ENCODE data around the gene LRGUK. TPM values are rescaled to one million over a fixed set of nuclear protein-coding genes. Genes with fewer than 3 reads are reported as not detected.
A peak's percentile ranks its signal among the peaks of the same experiment; 100 is the strongest.
"Not testable (repeated sequence)": the region's sequence is repeated elsewhere in the genome, so short reads cannot be mapped to it uniquely, and the experiment has no call there.

The LRGUK gene, protein sequence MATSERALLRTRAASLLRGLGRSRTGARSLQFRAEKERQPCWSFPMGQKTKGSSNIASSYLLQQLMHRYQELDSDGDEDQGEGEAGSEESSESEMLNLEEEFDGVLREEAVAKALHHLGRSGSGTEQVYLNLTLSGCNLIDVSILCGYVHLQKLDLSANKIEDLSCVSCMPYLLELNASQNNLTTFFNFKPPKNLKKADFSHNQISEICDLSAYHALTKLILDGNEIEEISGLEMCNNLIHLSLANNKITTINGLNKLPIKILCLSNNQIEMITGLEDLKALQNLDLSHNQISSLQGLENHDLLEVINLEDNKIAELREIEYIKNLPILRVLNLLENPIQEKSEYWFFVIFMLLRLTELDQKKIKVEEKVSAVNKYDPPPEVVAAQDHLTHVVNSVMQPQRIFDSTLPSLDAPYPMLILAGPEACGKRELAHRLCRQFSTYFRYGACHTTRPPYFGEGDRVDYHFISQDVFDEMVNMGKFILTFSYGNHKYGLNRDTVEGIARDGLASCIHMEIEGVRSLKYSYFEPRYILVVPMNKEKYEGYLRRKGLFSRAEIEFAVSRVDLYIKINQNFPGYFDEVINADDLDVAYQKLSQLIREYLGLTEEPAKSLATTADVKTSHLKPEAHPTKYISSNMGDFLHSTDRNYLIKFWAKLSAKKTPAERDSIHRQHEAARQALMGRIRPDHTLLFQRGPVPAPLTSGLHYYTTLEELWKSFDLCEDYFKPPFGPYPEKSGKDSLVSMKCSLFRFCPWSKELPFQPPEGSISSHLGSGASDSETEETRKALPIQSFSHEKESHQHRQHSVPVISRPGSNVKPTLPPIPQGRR
- under 1 TPM; 0.14 to 0.19 TPM for total RNA-seq

DNA sequence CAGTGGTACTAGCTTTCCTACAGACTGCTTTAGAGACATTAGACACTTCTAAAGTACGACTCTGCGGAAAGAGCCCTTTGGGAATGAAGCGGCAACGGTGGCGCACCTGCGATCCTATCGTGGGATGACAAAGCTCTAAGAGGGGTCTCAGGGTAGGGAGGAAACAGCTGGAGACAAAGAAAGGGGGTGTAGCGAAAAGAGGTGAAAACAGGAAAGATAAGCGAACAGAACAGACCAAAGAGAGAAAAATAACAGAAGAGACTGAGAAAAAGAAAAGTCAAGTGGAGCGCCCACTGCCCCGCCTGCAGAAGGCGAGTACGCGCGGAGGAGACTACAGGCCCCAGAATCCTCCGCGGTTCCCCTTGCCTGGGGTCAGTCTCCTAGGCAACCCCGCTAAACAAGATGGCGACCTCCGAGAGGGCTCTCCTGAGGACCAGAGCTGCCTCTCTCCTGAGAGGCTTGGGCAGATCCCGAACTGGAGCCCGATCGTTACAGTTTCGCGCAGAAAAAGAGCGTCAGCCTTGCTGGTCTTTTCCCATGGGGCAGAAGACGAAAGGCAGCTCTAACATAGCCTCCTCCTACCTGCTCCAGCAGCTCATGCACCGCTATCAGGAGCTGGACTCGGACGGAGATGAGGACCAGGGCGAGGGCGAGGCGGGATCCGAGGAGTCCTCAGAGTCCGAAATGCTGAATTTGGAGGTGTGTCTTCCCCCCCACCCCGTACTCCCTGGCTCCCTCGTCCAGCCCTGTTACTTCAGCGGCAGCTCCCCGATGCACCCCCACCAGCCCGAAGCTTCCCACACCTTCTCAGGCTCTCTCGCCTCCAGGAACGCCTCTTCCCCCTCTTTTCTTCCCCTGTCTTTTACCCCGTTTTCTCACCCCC, at the start of gene LRGUK:
LRGUK (plus strand) TSS at position 375 of the 883 bp plus-strand sequence; CDS start at position 403, 28 bp downstream.
- H3K4me1 Mint-ChIP-seq (ENCODE audit: low read depth) = peaks cover 19% of the 10 kb centered on the region
- H3K27me3 Mint-ChIP-seq (ENCODE audit: low read depth) = peaks cover 27% of the 10 kb centered on the region
- peak within 1 kb of the TSS; percentile 87 to 88 for H3K4me3 Mint-ChIP-seq
- DNase-seq = peak; percentile 83 to 88
- no peaks in the 10 kb centered on the region for H3K9me3 Mint-ChIP-seq
- H3K36me3 Mint-ChIP-seq (ENCODE audit: insufficient read depth in 2 of 2) = no peaks in the 10 kb centered on the region
- peak; percentile 100 for ATAC-seq (replicated peaks in 1 of 2)
- no peak within 1 kb of the TSS for H3K27ac Mint-ChIP-seq

GRCh38 chr7:134077560-134077959, 49.6 kb upstream of the LRGUK start:
- H3K4me1 Mint-ChIP-seq (ENCODE audit: low read depth); DNase-seq; ATAC-seq (replicated peaks in 1 of 2); H3K36me3 Mint-ChIP-seq (ENCODE audit: insufficient read depth in 2 of 2); H3K27me3 Mint-ChIP-seq (ENCODE audit: low read depth); H3K4me3 Mint-ChIP-seq; H3K27ac Mint-ChIP-seq: not testable (repeated sequence)
- H3K9me3 Mint-ChIP-seq = peaks cover 6 to 13% of the 10 kb centered on the region in 2 donors

- H3K27me3 Mint-ChIP-seq (ENCODE audit: low read depth) = no peaks in the 10 kb centered on the region
- H3K9me3 Mint-ChIP-seq = peaks cover 8 to 12% of the 10 kb centered on the region in 2 donors
- no peak overlapping the region for H3K4me3 Mint-ChIP-seq
- peaks cover 4% of the 10 kb centered on the region in 2 donors for H3K36me3 Mint-ChIP-seq (ENCODE audit: insufficient read depth in 2 of 2)
- H3K4me1 Mint-ChIP-seq (ENCODE audit: low read depth) = no peaks in the 10 kb centered on the region
- no peak overlapping the region for H3K27ac Mint-ChIP-seq
- no peak for DNase-seq
- no peak for ATAC-seq (replicated peaks in 1 of 2)
Measured at GRCh38 chr7:134078991-134079390, 48.1 kb upstream of the LRGUK start.

DNA sequence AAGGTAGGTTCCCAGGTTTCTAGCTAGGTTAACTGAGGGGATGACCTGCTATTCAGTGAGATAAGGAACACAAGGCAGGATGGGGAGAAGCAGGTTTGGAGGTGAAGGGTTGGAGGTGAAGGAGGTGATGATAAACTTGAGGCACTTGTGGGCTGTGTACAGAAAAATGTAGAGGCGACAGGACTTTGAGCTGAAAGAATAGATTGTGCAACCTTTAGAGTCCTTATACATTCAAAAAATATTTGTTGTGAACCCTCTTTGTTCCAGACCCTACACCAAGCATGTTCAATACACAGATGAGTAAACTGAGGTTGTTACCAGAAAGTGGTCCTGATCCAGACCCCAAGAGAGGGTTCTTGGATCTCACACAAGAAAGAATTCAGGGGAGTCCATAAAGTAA, 45.4 kb upstream of the LRGUK start:
- Mint-ChIP-seq H3K27me3 (ENCODE audit: low read depth) (no peaks in the 10 kb centered on the region), H3K4me1 (ENCODE audit: low read depth) (no peaks in the 10 kb centered on the region), H3K27ac (no peak overlapping the region), H3K4me3 (no peak overlapping the region), H3K36me3 (ENCODE audit: insufficient read depth in 2 of 2) (no peaks in the 10 kb centered on the region), H3K9me3 (peaks cover 3 to 10% of the 10 kb centered on the region in 2 donors)
- ATAC-seq (replicated peaks in 1 of 2) (no peak), DNase-seq (no peak)

DNA sequence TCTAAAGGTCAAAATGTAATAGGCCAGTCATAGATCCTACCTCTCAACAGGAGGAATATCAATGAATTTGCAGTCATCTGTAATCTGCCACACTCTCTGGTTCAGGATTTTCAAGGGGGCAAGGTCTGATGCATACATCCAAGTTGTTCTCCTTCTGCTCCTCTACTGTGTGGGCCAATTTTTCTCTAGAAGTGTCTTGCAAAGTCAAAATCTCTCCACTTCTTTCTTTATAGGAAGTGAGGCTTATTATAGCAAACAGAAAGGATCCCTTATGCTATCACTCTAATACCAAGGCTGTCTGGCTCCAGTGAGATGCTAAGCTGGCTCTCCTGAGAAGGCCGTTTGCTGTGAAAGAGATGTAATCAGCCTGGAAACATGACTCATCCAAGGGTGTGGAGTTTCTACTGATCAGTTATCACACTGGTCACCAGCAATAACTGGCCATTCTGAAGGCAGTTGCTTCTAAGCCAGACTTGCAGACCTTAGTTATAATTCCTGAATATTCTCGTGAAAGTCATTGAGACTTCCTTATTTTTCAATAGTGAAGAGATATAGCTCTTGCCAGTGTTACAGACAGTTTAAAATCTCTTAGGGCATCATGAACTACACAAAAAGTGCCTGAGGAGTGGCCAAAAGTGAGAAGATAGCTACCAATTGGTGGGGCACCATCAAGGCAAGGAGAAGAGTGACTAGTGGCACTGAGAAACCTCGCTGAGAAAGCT, 43.2 kb upstream of the LRGUK start:
- H3K36me3 Mint-ChIP-seq (ENCODE audit: insufficient read depth in 2 of 2) = peaks cover 0 to 3% of the 10 kb centered on the region in 2 donors
- H3K4me1 Mint-ChIP-seq (ENCODE audit: low read depth) = no peaks in the 10 kb centered on the region
- H3K9me3 Mint-ChIP-seq = peaks cover 8 to 9% of the 10 kb centered on the region in 2 donors
- no peak for ATAC-seq (replicated peaks in 1 of 2)
- DNase-seq = no peak
- H3K4me3 Mint-ChIP-seq = no peak overlapping the region
- no peaks in the 10 kb centered on the region for H3K27me3 Mint-ChIP-seq (ENCODE audit: low read depth)
- no peak overlapping the region for H3K27ac Mint-ChIP-seq

DNA sequence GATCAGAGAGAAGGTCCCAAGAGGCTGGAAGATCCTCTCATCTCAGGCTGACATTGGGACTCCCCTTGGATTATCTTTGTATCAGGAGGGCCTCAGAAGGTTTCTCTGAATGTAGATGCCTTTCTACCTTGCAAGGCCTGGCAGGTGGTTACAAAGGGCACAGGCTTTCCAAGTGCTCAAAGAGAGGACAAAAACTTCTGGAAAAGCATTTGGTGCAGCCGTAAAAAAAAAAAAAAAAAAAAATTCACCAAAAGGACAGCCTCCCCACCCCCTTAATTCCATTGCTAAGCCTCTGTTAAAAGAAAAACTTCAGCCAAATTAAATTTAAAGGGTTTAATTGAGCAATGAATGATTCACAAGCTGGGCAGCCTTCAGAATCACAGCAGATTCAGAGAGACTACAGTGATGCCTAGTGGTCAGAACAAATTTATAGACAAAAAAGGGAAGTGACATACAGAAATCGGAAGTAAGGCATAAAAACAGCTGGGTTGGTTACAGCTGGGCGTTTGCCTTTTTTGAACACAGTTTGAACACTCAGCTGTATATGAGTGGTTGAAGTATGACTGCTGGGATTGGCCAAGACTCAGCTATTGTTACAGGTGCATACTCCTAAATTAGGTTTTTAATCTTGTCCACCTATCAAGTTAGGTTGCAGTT, 42.5 kb upstream of the LRGUK start:
- no peaks in the 10 kb centered on the region for H3K27me3 Mint-ChIP-seq (ENCODE audit: low read depth)
- H3K36me3 Mint-ChIP-seq (ENCODE audit: insufficient read depth in 2 of 2) = peaks cover 3 to 9% of the 10 kb centered on the region in 2 donors
- no peak for DNase-seq
- peaks cover 11 to 12% of the 10 kb centered on the region in 2 donors for H3K9me3 Mint-ChIP-seq
- H3K27ac Mint-ChIP-seq = no peak overlapping the region
- H3K4me1 Mint-ChIP-seq (ENCODE audit: low read depth) = no peaks in the 10 kb centered on the region
- no peak for ATAC-seq (replicated peaks in 1 of 2)
- no peak overlapping the region for H3K4me3 Mint-ChIP-seq

DNA sequence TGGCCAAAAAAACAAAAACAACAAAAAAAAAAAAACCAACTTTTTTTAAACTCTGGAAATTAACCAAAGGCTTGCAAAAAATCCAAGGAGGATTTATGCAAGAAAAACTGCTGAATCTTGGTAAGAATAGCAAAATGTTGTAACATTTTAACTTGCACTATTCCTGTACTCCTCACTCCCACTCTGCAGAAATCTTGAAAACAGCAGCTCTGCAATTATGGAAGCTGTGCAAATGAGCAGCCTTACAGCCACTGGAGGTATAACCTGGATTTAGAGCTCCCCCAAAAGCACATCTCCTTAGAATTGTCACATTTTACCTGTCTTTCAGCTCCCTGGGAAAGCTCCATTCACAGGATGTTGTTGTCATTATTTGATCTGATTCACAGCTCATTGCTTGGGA, 41.8 kb upstream of the LRGUK start:
- H3K4me3 Mint-ChIP-seq = no peak overlapping the region

GRCh38 chr7:134086998-134087735, 40.0 kb upstream of the LRGUK start:
- DNase-seq (no peak), ATAC-seq (replicated peaks in 1 of 2) (no peak)
- Mint-ChIP-seq H3K9me3 (peaks cover 16 to 22% of the 10 kb centered on the region in 2 donors), H3K36me3 (ENCODE audit: insufficient read depth in 2 of 2) (peaks cover 3 to 14% of the 10 kb centered on the region in 2 donors), H3K27ac (no peak overlapping the region), H3K4me1 (ENCODE audit: low read depth) (no peaks in the 10 kb centered on the region), H3K4me3 (no peak overlapping the region), H3K27me3 (ENCODE audit: low read depth) (no peaks in the 10 kb centered on the region)

More for the DNA sequence above, 41.8 kb upstream of the LRGUK start:
- Mint-ChIP-seq H3K9me3 (peaks cover 16% of the 10 kb centered on the region in 2 donors), H3K36me3 (ENCODE audit: insufficient read depth in 2 of 2) (peaks cover 3 to 13% of the 10 kb centered on the region in 2 donors), H3K27ac (no peak overlapping the region), H3K4me1 (ENCODE audit: low read depth) (no peaks in the 10 kb centered on the region), H3K27me3 (ENCODE audit: low read depth) (no peaks in the 10 kb centered on the region)
- ATAC-seq (replicated peaks in 1 of 2) = no peak
- DNase-seq = no peak

- DNase-seq = no peak
- Mint-ChIP-seq H3K36me3 (ENCODE audit: insufficient read depth in 2 of 2) (peaks cover 3 to 14% of the 10 kb centered on the region in 2 donors), H3K4me3 (no peak overlapping the region)
Measured at GRCh38 chr7:134088199-134088598, 38.9 kb upstream of the LRGUK start.

GRCh38 chr7:134089446-134089845, 37.7 kb upstream of the LRGUK start:
- Mint-ChIP-seq H3K27me3 (ENCODE audit: low read depth) (no peaks in the 10 kb centered on the region), H3K9me3 (peaks cover 16 to 32% of the 10 kb centered on the region in 2 donors), H3K36me3 (ENCODE audit: insufficient read depth in 2 of 2) (peaks cover 3 to 14% of the 10 kb centered on the region in 2 donors), H3K4me1 (ENCODE audit: low read depth) (no peaks in the 10 kb centered on the region), H3K4me3 (no peak overlapping the region), H3K27ac (no peak overlapping the region)
- ATAC-seq (replicated peaks in 1 of 2) = no peak
- DNase-seq = no peak

More at GRCh38 chr7:134088199-134088598, 38.9 kb upstream of the LRGUK start:
- Mint-ChIP-seq H3K9me3 (peaks cover 16 to 25% of the 10 kb centered on the region in 2 donors), H3K27ac (no peak overlapping the region), H3K4me1 (ENCODE audit: low read depth) (no peaks in the 10 kb centered on the region), H3K27me3 (ENCODE audit: low read depth) (no peaks in the 10 kb centered on the region)
- ATAC-seq (replicated peaks in 1 of 2) = no peak

GRCh38 chr7:134098072-134098471, 29.1 kb upstream of the LRGUK start:
- Mint-ChIP-seq H3K36me3 (ENCODE audit: insufficient read depth in 2 of 2) (no peaks in the 10 kb centered on the region), H3K4me3 (no peak overlapping the region), H3K27ac (no peak overlapping the region), H3K27me3 (ENCODE audit: low read depth) (no peaks in the 10 kb centered on the region), H3K4me1 (ENCODE audit: low read depth) (no peaks in the 10 kb centered on the region), H3K9me3 (peaks cover 5 to 17% of the 10 kb centered on the region in 2 donors)
- DNase-seq = no peak
- ATAC-seq (replicated peaks in 1 of 2) = no peak

Data from activated T-cell treated with anti-CD3 and anti-CD28 coated beads, Interleukin-2, amount 50 U/mL, for 72 hours (primary cell).